Activated CD4-positive, alpha-beta T cell treated with anti-CD3 and anti-CD28 coated beads, Interleukin-2, amount 50 U/mL, for 24 hours (primary cell): Measurements from ENCODE around the gene TENM3.

Experiments used
- DNase-seq, 2 donors: peaks; one replicate each; pipeline ENCODE4 v3.0.0-alpha.2; 2020; ENCODE audit warnings: low read depth in 1 of 2, low spot score in 1 of 2

TENM3 gene

DNA sequence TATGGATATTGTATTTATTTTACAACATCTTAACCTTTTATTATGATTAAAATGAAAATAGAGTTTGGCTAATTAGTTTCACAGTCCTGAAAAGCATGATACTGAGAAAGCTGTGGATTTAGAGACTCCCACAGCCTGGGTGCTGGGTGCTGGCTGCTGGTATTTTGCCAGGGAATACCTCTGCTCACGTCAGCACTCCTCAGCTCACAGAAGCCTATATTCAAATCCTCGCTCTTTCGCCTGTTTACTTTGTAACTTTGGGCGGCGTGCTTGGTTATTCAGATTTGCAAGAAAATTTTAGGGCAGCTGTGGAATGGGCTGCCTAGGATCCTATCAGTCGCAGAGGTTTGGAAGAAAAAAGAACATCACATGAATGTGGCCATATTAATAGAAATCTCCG lies 412.1 kb downstream of the TENM3 start:
- no peak for DNase-seq

DNA sequence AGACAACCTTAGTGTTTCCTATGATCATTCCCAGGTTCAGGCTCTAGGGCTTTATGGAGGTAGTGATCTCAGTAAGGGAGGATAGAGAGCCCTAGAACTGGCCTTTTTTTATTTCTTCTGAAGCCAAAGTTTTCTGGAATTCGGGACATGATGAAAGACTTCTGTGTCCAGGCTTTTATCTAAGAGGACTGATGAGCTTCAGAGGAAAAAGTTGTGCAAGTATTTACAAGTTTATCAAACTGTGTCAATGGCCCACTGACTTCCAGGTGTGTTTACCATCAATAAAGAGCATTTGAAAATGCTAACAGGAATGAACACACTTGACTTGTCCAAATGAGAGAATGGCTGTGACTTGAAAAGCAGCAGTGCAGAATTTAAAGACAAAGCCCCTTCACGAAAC lies 419.3 kb downstream of the TENM3 start:
- no peak for DNase-seq

DNA sequence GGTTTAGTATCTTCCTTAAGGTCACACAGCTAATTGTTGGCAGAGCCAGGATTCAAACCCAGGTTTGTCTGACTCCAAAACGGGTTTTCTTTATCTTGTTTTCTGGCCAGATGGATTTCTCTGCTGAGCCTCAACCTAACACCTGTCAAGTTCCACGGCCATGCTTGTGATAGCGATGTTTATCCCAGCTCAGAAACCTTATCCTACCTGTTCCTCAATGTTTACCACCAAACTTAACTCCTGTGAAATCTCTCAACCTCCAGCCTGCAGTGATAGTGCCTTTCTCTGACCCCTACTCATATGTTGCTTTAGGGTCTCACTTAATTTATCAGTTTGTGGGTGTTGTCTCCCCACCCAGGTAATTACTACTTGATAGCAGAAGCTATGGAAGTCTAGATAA lies 428.0 kb downstream of the TENM3 start:
- no peak for DNase-seq

DNA sequence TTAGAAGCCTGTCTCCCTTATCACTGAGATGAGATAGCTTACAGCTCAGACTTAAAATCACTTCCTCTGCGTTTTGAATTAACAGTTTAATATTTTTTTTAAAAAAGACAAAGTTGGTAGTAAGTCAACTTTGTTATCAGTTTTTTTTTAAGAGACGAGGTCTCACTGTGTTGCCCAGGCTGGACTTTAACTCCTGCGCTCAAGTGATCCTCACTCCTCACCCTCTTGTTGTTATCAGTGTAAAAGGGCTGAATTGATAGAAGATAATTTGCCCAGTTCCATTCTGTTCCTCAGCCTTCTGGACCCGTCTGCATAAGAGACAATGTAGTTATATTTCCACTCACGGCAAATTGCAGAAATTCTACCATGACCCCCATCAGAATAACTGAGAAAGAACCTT lies 428.5 kb downstream of the TENM3 start:
- no peak for DNase-seq

DNA sequence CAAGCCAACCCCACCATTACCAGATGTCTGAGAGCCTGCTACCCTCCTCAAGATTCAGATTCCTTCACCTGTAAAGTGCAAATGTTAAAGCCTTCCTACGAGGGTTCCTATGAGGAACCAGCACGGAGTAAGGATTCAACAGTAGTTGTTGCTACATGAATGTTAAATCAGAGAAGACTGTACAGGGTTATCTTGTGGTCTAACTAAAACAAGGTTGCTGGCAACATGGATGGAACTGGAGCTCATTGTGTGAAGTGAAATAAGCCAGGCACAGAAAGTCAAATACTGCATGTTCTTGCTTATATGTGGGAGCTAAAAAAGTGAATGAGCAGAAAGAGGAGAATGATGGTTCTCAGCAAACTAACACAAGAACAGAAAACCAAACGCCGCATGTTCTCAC lies 435.4 kb downstream of the TENM3 start:
- DNase-seq = no peak

DNA sequence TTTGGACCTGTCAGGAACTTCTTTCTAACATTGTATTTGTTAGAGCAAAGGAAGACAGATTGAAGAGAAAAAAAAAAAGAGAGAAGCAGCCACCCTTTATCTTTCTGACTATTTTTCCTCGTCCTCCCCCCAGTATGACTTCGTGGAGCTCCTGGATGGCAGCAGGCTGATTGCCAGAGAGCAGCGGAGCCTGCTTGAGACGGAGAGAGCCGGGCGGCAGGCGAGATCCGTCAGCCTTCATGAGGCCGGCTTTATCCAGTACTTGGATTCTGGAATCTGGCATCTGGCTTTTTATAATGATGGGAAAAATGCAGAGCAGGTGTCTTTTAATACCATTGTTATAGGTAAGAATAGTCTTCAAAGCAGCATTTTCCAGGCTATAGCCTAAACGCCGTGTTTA lies 436.3 kb downstream of the TENM3 start:
- DNase-seq = no peak

DNA sequence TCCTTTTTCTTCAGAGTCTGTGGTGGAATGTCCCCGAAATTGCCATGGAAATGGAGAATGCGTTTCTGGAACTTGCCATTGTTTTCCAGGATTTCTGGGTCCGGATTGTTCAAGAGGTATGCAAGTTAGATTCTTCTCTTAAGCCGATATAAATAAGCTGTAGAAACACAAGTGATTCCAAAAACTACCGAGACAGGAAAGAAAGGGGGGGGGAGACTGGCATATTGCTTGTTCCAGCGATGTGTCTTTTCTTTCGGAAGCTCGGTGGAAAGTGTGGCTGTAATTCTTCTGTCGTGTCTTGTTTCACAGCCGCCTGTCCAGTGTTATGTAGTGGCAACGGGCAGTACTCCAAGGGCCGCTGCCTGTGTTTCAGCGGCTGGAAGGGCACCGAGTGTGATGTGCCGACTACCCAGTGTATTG lies 437.0 kb downstream of the TENM3 start:
- DNase-seq = no peak

DNA sequence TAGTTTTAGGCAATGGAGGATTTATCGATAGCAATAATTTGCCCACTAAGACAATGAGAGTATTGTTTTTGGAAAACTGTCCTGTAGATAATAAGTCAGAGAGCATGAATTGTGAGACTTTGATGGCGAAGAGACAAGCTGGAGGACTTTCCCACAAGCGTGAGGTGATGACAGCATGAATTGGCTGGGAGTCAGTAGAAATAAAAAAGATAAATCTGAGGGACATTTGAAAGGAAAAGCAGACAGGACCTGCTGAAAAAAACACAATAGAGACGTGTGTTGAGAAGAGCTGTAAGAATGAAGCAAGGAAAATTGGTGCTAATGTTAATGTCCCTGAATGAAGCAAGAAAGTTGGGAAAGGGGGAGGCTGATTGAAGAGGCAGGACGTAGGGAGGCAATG lies 440.5 kb downstream of the TENM3 start:
- no peak for DNase-seq

DNA sequence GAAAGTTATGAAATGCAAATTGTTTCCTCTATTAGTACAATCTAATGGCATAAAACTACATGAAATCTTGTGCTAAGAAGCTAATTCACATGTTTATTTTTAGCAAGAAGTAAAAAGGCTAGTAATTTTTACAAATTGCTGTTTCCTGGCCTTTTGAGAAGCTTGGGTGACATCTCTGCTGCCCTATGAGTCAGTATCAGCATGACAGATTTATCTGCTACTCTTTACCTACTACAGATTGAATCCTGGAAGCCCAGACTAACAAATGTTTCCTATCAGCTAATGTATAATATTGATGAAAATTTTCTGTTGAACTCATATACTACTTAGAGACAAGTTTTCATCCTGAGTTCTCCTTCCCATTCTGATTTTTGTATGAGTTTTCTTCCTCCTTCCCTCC lies 441.6 kb downstream of the TENM3 start:
- no peak for DNase-seq

DNA sequence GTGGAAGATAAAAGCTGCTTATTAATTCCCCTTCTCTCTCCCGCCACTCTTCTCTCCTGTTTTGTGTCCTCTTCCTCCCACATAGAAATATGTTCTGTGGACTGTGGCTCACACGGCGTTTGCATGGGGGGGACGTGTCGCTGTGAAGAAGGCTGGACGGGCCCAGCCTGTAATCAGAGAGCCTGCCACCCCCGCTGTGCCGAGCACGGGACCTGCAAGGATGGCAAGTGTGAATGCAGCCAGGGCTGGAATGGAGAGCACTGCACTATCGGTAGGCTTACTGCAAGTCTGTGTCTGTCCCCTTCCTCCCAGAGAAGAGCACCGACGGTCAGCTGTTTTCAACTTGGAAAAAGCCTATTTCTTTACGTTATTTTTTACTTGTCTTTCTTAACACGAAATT lies 444.9 kb downstream of the TENM3 start:
- no peak for DNase-seq

DNA sequence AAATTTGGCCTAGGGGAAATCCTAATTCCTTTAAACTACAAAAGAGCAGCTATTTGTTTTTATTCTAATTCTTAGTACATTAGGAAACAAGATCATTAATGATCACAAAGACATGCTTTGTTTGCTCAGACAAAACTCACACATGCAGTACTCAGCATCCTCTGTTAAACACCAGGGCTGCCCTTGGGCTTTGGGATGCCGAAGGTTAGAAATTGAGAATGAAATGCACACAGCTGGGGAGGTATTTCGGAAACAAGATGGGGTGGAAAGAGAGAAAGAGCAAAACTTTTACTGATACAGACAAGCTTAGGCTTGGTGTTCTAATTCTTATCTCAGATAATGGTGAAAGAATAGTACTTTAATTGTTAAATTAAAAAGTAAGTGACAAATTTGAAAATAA lies 451.3 kb downstream of the TENM3 start:
- no peak for DNase-seq

DNA sequence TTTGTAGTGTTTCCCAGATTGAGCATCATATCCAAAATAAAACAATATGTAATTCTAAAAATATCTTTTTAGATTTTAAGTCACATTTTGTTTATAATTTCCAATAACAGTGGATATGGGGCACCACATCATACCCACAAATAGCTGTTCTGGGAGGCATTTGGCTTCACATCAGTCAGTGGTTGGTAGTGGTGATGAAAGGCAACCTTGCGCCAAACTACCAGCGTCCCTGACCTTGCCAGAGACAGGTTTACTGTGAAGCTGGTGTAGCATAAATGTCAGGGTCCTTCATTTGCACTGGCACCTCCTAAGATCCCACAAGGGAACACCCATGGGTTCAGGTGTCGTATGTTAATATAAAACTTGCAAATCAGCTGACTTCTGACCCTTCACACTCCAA lies 451.8 kb downstream of the TENM3 start:
- no peak for DNase-seq

DNA sequence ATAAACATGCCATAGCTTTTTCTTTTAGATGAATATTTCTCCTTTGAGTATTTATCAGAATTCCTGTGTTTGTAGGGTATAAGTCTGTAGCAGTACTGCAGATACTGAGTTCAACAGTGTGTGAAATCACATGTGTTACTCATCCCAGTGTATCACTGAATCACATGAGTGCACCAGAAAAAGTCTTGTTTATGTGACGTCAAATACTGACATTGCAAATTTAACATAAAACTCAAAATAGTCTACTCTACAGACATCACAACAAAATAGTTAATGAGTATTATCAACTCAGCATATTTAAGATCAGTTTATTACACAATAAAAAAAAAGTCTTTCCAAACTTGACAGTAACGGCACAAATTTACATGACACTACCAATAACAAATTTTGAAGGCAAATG lies 452.6 kb downstream of the TENM3 start:
- DNase-seq = no peak

DNA sequence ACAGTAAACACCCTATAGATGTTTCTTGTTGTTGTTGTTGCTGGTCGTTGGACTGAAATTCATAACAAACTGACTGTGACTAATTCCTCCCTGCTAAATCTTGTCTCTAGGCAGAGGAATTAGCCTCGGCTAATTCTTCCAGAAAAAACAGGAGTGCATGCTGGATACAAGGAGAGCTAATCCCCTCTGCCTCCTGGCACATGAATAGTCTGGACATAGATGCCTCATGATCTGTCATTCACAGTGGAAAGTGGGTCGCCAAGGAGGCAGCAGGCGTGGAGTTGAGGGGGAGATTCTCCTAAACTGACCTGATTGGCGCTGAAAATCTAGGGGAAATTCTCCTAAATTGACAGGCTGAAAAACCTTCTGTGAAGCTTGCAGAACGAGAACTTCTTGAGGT lies 453.9 kb downstream of the TENM3 start:
- no peak for DNase-seq

DNA sequence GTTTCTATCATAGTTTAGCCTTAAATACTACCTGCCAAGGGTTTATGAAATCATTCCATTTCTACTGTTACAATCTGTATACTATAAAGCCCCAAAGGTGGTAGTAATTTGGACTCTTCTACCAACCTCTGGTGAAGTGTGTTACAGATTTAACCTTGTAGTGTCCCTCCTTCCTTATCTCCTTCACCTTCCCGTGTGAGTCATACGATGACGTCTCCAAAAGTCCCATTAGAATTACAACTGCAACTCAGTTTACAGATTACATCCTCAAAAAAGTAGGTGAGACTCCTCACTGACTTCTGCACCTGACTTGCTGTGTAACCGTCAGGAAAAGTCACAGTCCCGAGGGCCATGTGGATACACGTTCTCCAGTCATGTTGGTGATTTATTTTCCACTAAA lies 455.0 kb downstream of the TENM3 start:
- DNase-seq = no peak

DNA sequence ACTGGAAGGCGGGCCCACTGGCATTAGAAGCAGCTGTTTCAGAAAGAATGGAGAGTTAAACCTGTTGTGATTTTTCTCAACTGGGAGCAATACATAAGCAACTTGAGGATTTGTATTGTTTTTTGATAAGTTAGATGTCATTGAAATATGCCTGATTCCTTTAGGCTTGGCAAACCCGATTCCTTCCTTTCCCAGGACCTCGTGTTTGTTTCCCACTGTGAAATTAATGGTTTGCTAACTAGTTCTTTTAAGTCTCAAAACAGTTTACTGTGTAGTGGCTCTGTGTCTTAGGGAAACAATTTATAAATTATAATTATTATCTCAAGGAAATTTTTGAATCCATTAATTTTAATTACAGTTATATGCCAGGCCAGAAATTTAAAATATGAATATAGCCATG lies 456.0 kb downstream of the TENM3 start:
- DNase-seq = no peak

DNA sequence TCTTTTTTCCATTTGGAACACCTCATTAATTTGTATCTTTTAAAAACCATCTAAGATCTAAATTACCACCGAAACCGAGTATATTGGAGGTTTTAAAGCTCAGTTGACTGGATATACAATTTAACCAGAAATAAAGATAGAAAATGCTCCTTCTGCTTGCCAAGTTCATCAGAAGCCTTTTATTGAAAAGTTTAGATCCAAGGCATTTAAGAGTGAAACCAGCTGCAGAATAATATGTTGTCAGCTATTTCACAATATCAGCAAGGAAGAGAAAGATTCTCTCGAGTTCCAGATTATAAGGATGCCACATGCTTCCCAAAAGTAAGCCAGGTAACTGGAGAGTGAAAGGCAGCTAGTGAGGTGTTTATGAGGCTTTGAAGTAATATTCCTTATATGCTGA lies 456.6 kb downstream of the TENM3 start:
- no peak for DNase-seq

DNA sequence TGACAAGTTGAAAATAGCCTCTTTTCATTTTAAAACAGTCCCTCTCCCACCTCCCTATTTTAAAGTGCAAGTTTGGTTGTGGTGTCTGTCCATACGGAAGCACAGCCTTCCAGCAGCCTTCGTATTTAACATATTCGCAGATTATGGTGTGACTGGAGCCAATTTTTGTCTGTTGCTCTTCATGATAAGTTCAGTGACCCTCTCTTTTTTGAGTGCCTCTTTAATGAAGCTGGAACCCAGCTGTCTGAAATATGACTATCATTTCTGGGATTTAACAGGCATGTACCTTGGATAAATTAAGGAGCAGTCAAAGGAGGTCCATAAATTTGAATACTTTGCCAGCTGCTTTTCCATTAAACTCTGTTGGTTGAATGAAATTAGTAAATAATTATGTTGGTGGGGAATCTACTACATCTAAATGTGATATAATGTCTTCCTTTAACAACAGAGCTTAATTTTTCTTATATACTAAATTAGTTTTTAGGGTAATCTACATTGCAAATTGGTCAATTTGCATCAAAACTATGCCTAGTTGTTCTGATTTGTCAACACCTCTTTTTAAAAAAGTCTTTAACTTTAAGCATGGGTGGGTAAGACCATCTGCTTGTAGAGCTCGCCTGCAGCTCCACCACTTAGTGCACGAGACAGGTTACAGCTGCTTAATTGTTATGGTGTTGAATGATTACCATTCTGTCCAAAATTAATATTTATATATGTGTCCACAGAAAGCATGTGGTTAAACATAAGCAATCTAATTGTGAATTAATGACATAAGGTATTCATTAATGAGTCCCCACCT lies 457.4 kb downstream of the TENM3 start:
- DNase-seq = no peak

DNA sequence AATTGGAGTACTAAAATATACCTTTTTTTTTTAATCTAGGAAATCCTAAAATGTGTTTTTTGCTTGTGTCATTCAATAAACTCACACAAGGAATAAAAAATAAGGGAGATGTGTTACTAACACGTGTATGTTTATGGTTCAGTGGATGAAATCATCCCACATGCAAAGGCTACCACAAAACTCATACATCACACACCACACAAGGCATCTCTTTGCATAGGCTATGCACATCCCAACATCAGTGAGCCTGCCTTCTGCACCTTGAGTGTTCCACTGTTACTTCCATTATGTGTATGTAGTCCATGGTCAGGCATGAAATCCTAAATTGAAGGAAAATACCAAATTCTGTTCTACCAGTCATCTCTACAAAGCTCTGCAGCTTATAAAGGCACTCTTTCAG lies 460.9 kb downstream of the TENM3 start:
- no peak for DNase-seq

DNA sequence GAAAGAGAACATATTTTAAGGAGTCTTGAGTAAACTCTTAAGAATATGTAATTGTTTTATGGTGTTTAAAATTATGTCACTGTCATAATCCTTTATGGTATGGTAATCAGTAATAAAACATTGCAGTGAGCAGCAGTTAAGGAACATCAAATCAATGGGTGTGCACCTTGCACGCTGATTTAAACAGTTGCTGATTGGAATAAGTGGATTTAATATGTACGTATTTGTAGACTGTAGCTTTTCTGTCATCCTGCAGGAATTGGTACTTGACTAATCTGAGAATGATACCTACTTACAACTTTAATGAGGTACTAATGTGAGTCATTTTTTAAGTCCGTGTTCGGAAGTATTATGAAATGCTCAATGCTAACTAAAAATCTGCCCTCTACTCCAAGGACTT lies 461.7 kb downstream of the TENM3 start:
- DNase-seq = no peak

DNA sequence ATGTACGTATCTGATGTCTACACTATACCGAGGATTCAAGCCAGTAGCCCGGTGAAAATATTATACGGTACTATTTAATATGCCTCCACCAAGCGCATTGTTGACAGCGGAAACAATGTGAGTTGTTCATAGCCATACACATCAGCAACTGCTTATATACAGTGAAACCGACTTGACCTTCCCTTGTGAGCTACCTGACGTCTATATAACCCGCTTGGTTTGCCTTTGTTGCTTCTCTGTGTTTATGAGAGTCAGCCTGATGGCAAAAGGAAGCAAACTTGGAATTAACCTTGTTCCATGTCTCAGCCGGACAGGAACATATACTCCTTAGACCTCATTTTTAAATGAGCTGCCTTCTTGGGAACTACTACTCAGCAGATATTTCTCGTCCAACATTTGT lies 462.2 kb downstream of the TENM3 start:
- DNase-seq = no peak

DNA sequence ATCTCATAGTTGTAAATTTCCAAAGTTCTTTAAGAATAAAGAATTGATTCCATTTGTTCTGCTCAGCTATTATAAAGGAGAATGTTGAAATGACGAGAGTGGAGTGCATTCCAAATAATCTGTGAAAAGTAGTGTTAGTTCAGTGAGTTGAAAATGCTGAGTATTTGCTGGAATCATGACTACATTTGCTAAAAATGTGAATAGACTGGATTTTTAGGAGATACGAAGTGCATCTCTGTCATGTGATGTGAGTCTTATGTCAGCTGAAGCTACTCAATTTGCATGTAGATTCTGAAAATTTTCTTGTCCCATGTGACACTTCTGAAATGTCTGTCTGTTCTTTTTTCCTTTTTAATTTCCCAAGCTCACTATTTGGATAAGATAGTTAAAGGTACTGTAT lies 468.0 kb downstream of the TENM3 start:
- DNase-seq = no peak

DNA sequence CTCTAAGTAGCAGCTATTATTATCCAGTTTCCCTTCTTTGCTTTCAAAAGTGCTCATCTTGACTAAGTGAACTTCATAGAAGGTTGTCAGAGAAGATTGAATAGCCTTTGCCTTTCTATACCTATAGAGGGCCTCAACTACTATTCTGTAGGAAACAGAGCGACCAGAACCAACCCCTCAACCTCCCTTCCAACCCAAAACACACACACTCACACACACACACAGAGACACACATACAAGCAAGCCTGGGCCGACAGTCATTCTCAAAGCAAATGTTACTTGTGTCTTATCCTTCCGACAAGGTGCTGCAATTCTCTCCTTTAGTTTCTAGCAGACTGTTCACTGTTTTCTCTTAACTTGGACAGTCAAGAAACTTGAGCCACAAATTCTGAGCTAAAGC lies 472.3 kb downstream of the TENM3 start:
- no peak for DNase-seq

DNA sequence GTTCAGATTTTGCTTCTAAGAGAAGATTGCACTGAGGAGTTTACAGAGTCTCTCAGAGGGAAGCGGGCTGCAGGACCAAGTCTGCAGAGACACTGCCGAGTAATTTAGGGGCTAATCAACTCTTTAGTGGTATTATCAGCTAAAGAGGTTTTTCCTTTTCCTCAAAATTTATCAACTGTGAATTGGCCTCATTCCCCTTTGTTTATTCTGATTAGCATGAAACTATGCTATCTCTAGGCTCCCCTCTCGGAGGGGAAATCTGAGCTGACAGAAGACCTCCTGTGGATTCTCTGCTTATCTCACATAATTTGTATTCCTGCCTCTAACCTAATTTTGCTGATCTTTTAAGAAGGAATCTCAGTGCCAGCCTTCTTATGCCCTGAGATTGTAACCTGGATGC lies 473.0 kb downstream of the TENM3 start:
- DNase-seq = no peak
